ENCODE results near the gene TMCC2.

The TMCC2 gene

GRCh38 chr1:205312866-205313562, 85.3 kb downstream of the TMCC2 start:
- DNase-seq (ENCODE audit: low spot score) = no peak
- H3K4me3 ChIP-seq = no peak overlapping the region
- peak overlapping the region in 1 of 2 donors; percentile 55 for H3K27ac ChIP-seq
- TF ChIP-seq CTCF (IDR thresholded peaks at IDR 0.05) = no peak

GRCh38 chr1:205313563-205314308, 86.0 kb downstream of the TMCC2 start:
- no peak overlapping the region for H3K4me3 ChIP-seq
- peak overlapping the region in 1 of 2 donors; percentile 55 for H3K27ac ChIP-seq
- no peak for TF ChIP-seq CTCF (IDR thresholded peaks at IDR 0.05)
- no peak for DNase-seq (ENCODE audit: low spot score)

GRCh38 chr1:205315008-205315618, 87.4 kb downstream of the TMCC2 start:
- no peak for TF ChIP-seq CTCF (IDR thresholded peaks at IDR 0.05)
- H3K27ac ChIP-seq = no peak overlapping the region
- H3K4me3 ChIP-seq = no peak overlapping the region
- DNase-seq (ENCODE audit: low spot score) = no peak

GRCh38 chr1:205316161-205316566, 88.4 kb downstream of the TMCC2 start:
- DNase-seq (ENCODE audit: low spot score) = no peak
- Histone ChIP-seq H3K4me3 (no peak overlapping the region), H3K27ac (no peak overlapping the region)
- no peak for TF ChIP-seq CTCF (IDR thresholded peaks at IDR 0.05)

- no peak for DNase-seq (ENCODE audit: low spot score)
- TF ChIP-seq CTCF (IDR thresholded peaks at IDR 0.05) = no peak
- no peak overlapping the region for H3K27ac ChIP-seq
- H3K4me3 ChIP-seq = no peak overlapping the region
These were observed 89.7 kb downstream of the TMCC2 start for GRCh38 chr1:205317311-205317917.

GRCh38 chr1:205318231-205318991, 90.7 kb downstream of the TMCC2 start:
- Histone ChIP-seq H3K27ac (no peak overlapping the region), H3K4me3 (no peak overlapping the region)
- no peak for TF ChIP-seq CTCF (IDR thresholded peaks at IDR 0.05)
- no peak for DNase-seq (ENCODE audit: low spot score)
